Left ventricle myocardium inferior (tissue), 1 donor: Measurements from ENCODE around the gene LRRC15. TPM values are rescaled to one million over a fixed set of nuclear protein-coding genes. Genes with fewer than 3 reads are reported as not detected.

Experiments used
- DNase-seq: peaks from one replicate; pipeline ENCODE4 v3.0.0-alpha.2; 2020
- H3K27ac ChIP-seq: fragments of 200-600 bp; replicated peaks from 2 replicates; pipeline ENCODE4 v1.8.0; 2021
- H3K27me3 ChIP-seq: fragments of 200-600 bp; 2 replicates; pipeline ENCODE4 v1.8.0; 2021; ENCODE audit warnings: low read depth
- H3K36me3 ChIP-seq: fragments of 200-600 bp; 2 replicates; pipeline ENCODE4 v1.8.0; 2021
- H3K4me1 ChIP-seq: fragments of 200-600 bp; 2 replicates; pipeline ENCODE4 v1.8.0; 2021
- H3K4me3 ChIP-seq: fragments of 200-600 bp; 2 replicates; pipeline ENCODE4 v1.8.0; 2021; ENCODE audit warnings: mild to moderate bottlenecking, moderate library complexity
- H3K9me3 ChIP-seq: fragments of 200-600 bp; replicated peaks from 2 replicates; pipeline ENCODE4 v1.8.0; 2021
- intact Hi-C: fragments of 100-400 bp; cut with micrococcal nuclease; formaldehyde crosslinking; loops from one replicate; pipeline ENCODE4 v1.11.0; 2022
- total RNA-seq: library from RNA; stranded (reverse); fragmentation: NEBNext Ultra II Directional; extraction: Animal tissue kit (Norgen Biotek cat#: 25700); gene quantifications from one replicate; pipeline ENCODE4 v1.2.1, GENCODE V29; 2021
- TF ChIP-seq, protein P1 (sequence below): fragments of 200-600 bp; IDR thresholded peaks from 2 replicates; pipeline ENCODE4 v1.8.0; 2021; ENCODE audit warnings: antibody characterized with exemption, mild to moderate bottlenecking, borderline replicate concordance
- donor health status: DM: no; HTN: yes; CAD: no; lungs with severe emphysema.

Gene LRRC15
- total RNA-seq, 1 donor from 2014 or later = 0.14 TPM

GRCh38 chr3:194377708-194378107 is 8.2 kb upstream of the LRRC15 start:
- H3K27me3 ChIP-seq = peaks cover 76% of the 10 kb centered on the region
- no peaks in the 10 kb centered on the region for H3K9me3 ChIP-seq
- TF ChIP-seq, protein P1, sequence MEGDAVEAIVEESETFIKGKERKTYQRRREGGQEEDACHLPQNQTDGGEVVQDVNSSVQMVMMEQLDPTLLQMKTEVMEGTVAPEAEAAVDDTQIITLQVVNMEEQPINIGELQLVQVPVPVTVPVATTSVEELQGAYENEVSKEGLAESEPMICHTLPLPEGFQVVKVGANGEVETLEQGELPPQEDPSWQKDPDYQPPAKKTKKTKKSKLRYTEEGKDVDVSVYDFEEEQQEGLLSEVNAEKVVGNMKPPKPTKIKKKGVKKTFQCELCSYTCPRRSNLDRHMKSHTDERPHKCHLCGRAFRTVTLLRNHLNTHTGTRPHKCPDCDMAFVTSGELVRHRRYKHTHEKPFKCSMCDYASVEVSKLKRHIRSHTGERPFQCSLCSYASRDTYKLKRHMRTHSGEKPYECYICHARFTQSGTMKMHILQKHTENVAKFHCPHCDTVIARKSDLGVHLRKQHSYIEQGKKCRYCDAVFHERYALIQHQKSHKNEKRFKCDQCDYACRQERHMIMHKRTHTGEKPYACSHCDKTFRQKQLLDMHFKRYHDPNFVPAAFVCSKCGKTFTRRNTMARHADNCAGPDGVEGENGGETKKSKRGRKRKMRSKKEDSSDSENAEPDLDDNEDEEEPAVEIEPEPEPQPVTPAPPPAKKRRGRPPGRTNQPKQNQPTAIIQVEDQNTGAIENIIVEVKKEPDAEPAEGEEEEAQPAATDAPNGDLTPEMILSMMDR = no peak
- DNase-seq = no peak
- H3K36me3 ChIP-seq = no peaks in the 10 kb centered on the region
- H3K4me1 ChIP-seq = no peaks in the 10 kb centered on the region
- intact Hi-C loops = no loop called here
- no peak overlapping the region for H3K4me3 ChIP-seq
- H3K27ac ChIP-seq = no peak overlapping the region

DNA sequence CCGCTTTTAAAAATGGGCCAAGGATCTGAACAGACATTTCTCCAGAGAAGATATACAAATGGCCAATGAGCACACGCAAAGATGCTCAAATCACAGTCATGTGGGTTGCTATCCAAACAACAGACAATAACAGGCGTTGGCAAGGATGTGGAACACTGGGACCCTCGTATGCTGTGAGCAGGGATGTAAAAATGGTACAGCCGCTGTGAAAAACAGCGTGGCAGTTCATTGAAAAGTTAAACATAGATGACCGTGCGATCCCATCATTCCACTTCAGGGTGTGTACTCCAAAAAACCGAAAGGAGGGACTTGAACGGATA is 6.7 kb upstream of the LRRC15 start:
- intact Hi-C loops = no loop called here
- H3K27me3 ChIP-seq = peaks cover 78% of the 10 kb centered on the region
- no peak overlapping the region for H3K4me3 ChIP-seq

GRCh38 chr3:194375473-194376240 is 6.1 kb upstream of the LRRC15 start:
- TF ChIP-seq, protein P1 = no peak
- Histone ChIP-seq H3K4me3 (no peak overlapping the region), H3K9me3 (no peaks in the 10 kb centered on the region), H3K27ac (no peak overlapping the region), H3K36me3 (no peaks in the 10 kb centered on the region), H3K27me3 (peaks cover 78% of the 10 kb centered on the region), H3K4me1 (no peaks in the 10 kb centered on the region)
- intact Hi-C loops = no loop called here
- DNase-seq = no peak

More for the DNA sequence above, 6.7 kb upstream of the LRRC15 start:
- TF ChIP-seq, protein P1 = no peak
- no peak for DNase-seq
- H3K36me3 ChIP-seq = no peaks in the 10 kb centered on the region
- H3K27ac ChIP-seq = no peak overlapping the region
- H3K4me1 ChIP-seq = no peaks in the 10 kb centered on the region
- no peaks in the 10 kb centered on the region for H3K9me3 ChIP-seq

DNA sequence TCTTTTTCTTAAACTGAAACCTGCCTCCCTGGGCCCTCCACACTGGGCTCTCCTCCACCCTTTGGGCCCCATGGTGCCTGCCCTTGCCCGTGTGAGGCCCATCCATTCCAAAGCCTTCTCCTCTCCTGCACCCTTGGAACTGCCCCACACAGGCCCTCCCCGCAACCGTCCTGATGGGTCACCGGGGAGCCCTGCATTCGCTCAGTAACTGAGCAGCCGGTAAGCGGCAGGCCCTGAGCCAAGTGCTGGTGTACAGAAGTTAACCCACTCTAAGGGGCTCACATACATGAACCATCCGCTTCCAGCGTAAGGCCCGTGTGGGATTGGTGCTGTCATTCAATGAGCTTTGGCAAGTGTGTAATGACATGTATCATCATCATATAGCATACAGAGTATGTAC is 5.4 kb upstream of the LRRC15 start:
- intact Hi-C loops = no loop called here
- TF ChIP-seq, protein P1 = no peak
- Histone ChIP-seq H3K4me1 (peaks cover under 1% of the 10 kb centered on the region), H3K9me3 (no peaks in the 10 kb centered on the region), H3K4me3 (no peak overlapping the region), H3K36me3 (no peaks in the 10 kb centered on the region), H3K27ac (no peak overlapping the region), H3K27me3 (peaks cover 78% of the 10 kb centered on the region)
- no peak for DNase-seq

GRCh38 chr3:194373899-194374298 is 4.4 kb upstream of the LRRC15 start:
- TF ChIP-seq, protein P1 = no peak
- Histone ChIP-seq H3K4me1 (peaks cover 4% of the 10 kb centered on the region), H3K4me3 (no peak overlapping the region), H3K27me3 (peaks cover 78% of the 10 kb centered on the region), H3K9me3 (no peaks in the 10 kb centered on the region), H3K27ac (no peak overlapping the region), H3K36me3 (no peaks in the 10 kb centered on the region)
- no peak for DNase-seq
- intact Hi-C loops = no loop called here
